Osteocyte (in vitro differentiated cells): ENCODE data around the gene PPP1R36. TPM values are rescaled to one million over a fixed set of nuclear protein-coding genes. Genes with fewer than 3 reads are reported as not detected.

Experiments used
- DNase-seq: peaks from one replicate; pipeline ENCODE4 v3.0.0; 2021; ENCODE audit warnings: mixed read lengths; ENCODE audit not compliant: unreplicated experiment; ENCODE audit errors: extremely low spot score
- H3K27ac Mint-ChIP-seq: one replicate; pipeline ENCODE4 v1.8.0; 2021; ENCODE audit warnings: mild to moderate bottlenecking, mixed read lengths; ENCODE audit not compliant: unreplicated experiment
- H3K27me3 Mint-ChIP-seq: one replicate; pipeline ENCODE4 v1.8.0; 2021; ENCODE audit warnings: mixed read lengths; ENCODE audit not compliant: unreplicated experiment
- H3K36me3 Mint-ChIP-seq: one replicate; pipeline ENCODE4 v1.8.0; 2021; ENCODE audit warnings: mixed read lengths; ENCODE audit not compliant: unreplicated experiment
- H3K4me1 Mint-ChIP-seq: one replicate; pipeline ENCODE4 v1.8.0; 2021; ENCODE audit warnings: mixed read lengths; ENCODE audit not compliant: unreplicated experiment
- H3K4me3 Mint-ChIP-seq: one replicate; pipeline ENCODE4 v1.8.0; 2021; ENCODE audit warnings: mild to moderate bottlenecking, moderate library complexity, mixed read lengths; ENCODE audit not compliant: unreplicated experiment
- H3K9me3 Mint-ChIP-seq: one replicate; pipeline ENCODE4 v1.8.0; 2021; ENCODE audit warnings: mixed read lengths; ENCODE audit not compliant: unreplicated experiment
- CTCF ChIP-seq: fragments of 200-600 bp; sonication (generic); IDR thresholded peaks from 2 replicates; pipeline ENCODE4 v1.5.0; 2021; ENCODE audit warnings: antibody characterized with exemption, mild to moderate bottlenecking, moderate library complexity
- total RNA-seq: library from RNA; stranded (reverse); gene quantifications from 2 replicates; pipeline ENCODE4 v1.2.1, GENCODE V29; 2021

PPP1R36 gene
- total RNA-seq, 1 donor from 2014 or later, result 1.3 TPM

- H3K4me1 Mint-ChIP-seq, result peaks cover 16% of the 10 kb centered on the region
- DNase-seq, result no peak
- peak overlapping the region; percentile 33 for H3K27ac Mint-ChIP-seq
- no peaks in the 10 kb centered on the region for H3K9me3 Mint-ChIP-seq
- no peaks in the 10 kb centered on the region for H3K27me3 Mint-ChIP-seq
- no peak overlapping the region for H3K4me3 Mint-ChIP-seq
- no peaks in the 10 kb centered on the region for H3K36me3 Mint-ChIP-seq
- no peak for TF ChIP-seq CTCF
Observed at GRCh38 chr14:64536488-64537245, 13.1 kb upstream of the PPP1R36 start.

GRCh38 chr14:64540208-64541202 lies 9.3 kb upstream of the PPP1R36 start, which contains the start of gene HSPA2:
HSPA2 (plus strand) TSS chr14:64540741; CDS start chr14:64540850, 109 bp downstream.
- Mint-ChIP-seq H3K4me1 (peaks cover 28% of the 10 kb centered on the region), H3K36me3 (no peaks in the 10 kb centered on the region), H3K4me3 (peak within 1 kb of the TSS; percentile 92), H3K27me3 (no peaks in the 10 kb centered on the region), H3K27ac (peak within 1 kb of the TSS; percentile 98), H3K9me3 (no peaks in the 10 kb centered on the region)
- TF ChIP-seq CTCF, result peak; percentile 75
- DNase-seq, result peak; percentile 98

GRCh38 chr14:64541261-64541971 lies 8.3 kb upstream of the PPP1R36 start:
- no peak overlapping the region for H3K4me3 Mint-ChIP-seq
- DNase-seq, result no peak
- no peak overlapping the region for H3K27ac Mint-ChIP-seq
- H3K36me3 Mint-ChIP-seq, result no peaks in the 10 kb centered on the region
- TF ChIP-seq CTCF, result no peak
- peaks cover 28% of the 10 kb centered on the region for H3K4me1 Mint-ChIP-seq
- no peaks in the 10 kb centered on the region for H3K9me3 Mint-ChIP-seq
- H3K27me3 Mint-ChIP-seq, result no peaks in the 10 kb centered on the region

- TF ChIP-seq CTCF, result no peak
- Mint-ChIP-seq H3K36me3 (no peaks in the 10 kb centered on the region), H3K27me3 (no peaks in the 10 kb centered on the region), H3K9me3 (no peaks in the 10 kb centered on the region), H3K4me3 (no peak overlapping the region), H3K4me1 (peaks cover 25% of the 10 kb centered on the region), H3K27ac (peak overlapping the region; percentile 25)
- no peak for DNase-seq
Observed at GRCh38 chr14:64541972-64542835, 7.6 kb upstream of the PPP1R36 start.
